Neural cell (in vitro differentiated cells): ENCODE results near the gene C6orf136. TPM values are rescaled to one million over a fixed set of nuclear protein-coding genes. Genes with fewer than 3 reads are reported as not detected.

Source experiments
- H2AFZ ChIP-seq: fragments of 200-600, 300-800 bp; sonication (generic), shearing (Covaris generic); 2 replicates; pipeline ENCODE4 v1.6.0; 2014; ENCODE audit warnings: low read depth, mild to moderate bottlenecking, antibody characterized with exemption, low read length, moderate library complexity
- H3F3A ChIP-seq: fragments of 200-600 bp; shearing (Covaris generic); 2 replicates; pipeline ENCODE4 v1.6.1; 2016; ENCODE audit warnings: mild to moderate bottlenecking, moderate library complexity, mixed read lengths, antibody characterized with exemption, low read length; ENCODE audit not compliant: insufficient read depth, poor library complexity, severe bottlenecking
- H3K27ac ChIP-seq: fragments of 200-600, 300-800 bp; sonication (generic), shearing (Covaris generic); 2 replicates; pipeline ENCODE4 v1.5.1; 2014; ENCODE audit warnings: mild to moderate bottlenecking, low read length, moderate library complexity
- H3K27me3 ChIP-seq: fragments of 300-800, 200-600 bp; sonication (generic), shearing (Covaris generic); 2 replicates; pipeline ENCODE4 v1.6.0; 2014; ENCODE audit warnings: mild to moderate bottlenecking, low read depth, low read length, moderate library complexity; ENCODE audit not compliant: insufficient read depth
- H3K36me3 ChIP-seq: fragments of 300-800, 200-600 bp; sonication (generic), shearing (Covaris generic); 2 replicates; pipeline ENCODE4 v1.5.1; 2014; ENCODE audit warnings: mild to moderate bottlenecking, antibody characterized with exemption, low read length, moderate library complexity; ENCODE audit not compliant: insufficient read depth
- H3K4me2 ChIP-seq: fragments of 300-800, 200-600 bp; sonication (generic), shearing (Covaris generic); 2 replicates; pipeline ENCODE4 v1.6.0; 2014; ENCODE audit warnings: mild to moderate bottlenecking, low read length
- H3K4me3 ChIP-seq: fragments of 300-800, 200-600 bp; sonication (generic), shearing (Covaris generic); 2 replicates; pipeline ENCODE4 v1.5.1; 2014; ENCODE audit warnings: mild to moderate bottlenecking, low read length, moderate library complexity
- H3K79me2 ChIP-seq: fragments of 200-600 bp; shearing (Covaris generic); replicated peaks from 2 replicates; pipeline ENCODE4 v1.6.0; 2014; ENCODE audit warnings: mild to moderate bottlenecking, low read length, moderate library complexity; ENCODE audit not compliant: insufficient read depth
- H3K9ac ChIP-seq: fragments of 300-800, 200-600 bp; sonication (generic), shearing (Covaris generic); 2 replicates; pipeline ENCODE4 v1.6.1; 2016; ENCODE audit warnings: mild to moderate bottlenecking, low read length, mixed read lengths
- H3K9me2 ChIP-seq: fragments of 200-600 bp; shearing (Covaris generic); 2 replicates; pipeline ENCODE4 v1.6.1; 2016; ENCODE audit warnings: mild to moderate bottlenecking, low read length, mixed read lengths; ENCODE audit not compliant: insufficient read depth
- H3K9me3 ChIP-seq: fragments of 200-600, 300-800 bp; sonication (generic), shearing (Covaris generic); 2 replicates; pipeline ENCODE4 v1.6.1; 2016; ENCODE audit warnings: mild to moderate bottlenecking, mixed run types, low read length, moderate library complexity, mixed read lengths
- H4K20me1 ChIP-seq: fragments of 200-600 bp; shearing (Covaris generic); 2 replicates; pipeline ENCODE4 v1.6.1; 2016; ENCODE audit warnings: mild to moderate bottlenecking, mixed run types; ENCODE audit not compliant: insufficient read depth
- EP300 ChIP-seq: fragments of 450-650 bp; conservative IDR thresholded peaks from 2 replicates; pipeline ENCODE4 v1.6.1; 2014; ENCODE audit warnings: antibody characterized with exemption, mild to moderate bottlenecking, moderate library complexity; ENCODE audit not compliant: poor library complexity, severe bottlenecking
- EZH2 ChIP-seq: fragments of 200-600, 300-800 bp; shearing (Covaris generic), sonication (generic); IDR thresholded peaks from 2 replicates; pipeline ENCODE4 v1.6.1; 2014; ENCODE audit warnings: antibody characterized with exemption, low read length, borderline replicate concordance, mild to moderate bottlenecking; ENCODE audit not compliant: insufficient read depth, poor library complexity, severe bottlenecking
- MXI1 ChIP-seq: fragments of 450-650 bp; conservative IDR thresholded peaks from 2 replicates; pipeline ENCODE4 v1.6.1; 2014; ENCODE audit warnings: antibody characterized with exemption, mild to moderate bottlenecking; ENCODE audit not compliant: poor library complexity, severe bottlenecking
- POLR2AphosphoS5 ChIP-seq: IDR thresholded peaks from 2 replicates; pipeline ENCODE4 v1.6.1; 2012
- RAD21 ChIP-seq: fragments of 450-650 bp; conservative IDR thresholded peaks from 2 replicates; pipeline ENCODE4 v1.6.1; 2014; ENCODE audit warnings: antibody characterized with exemption, mild to moderate bottlenecking, moderate library complexity
- REST ChIP-seq: IDR thresholded peaks from 2 replicates; pipeline ENCODE4 v1.6.1; 2012; ENCODE audit warnings: borderline replicate concordance
- SMC3 ChIP-seq: fragments of 450-650 bp; conservative IDR thresholded peaks from 2 replicates; pipeline ENCODE4 v1.6.1; 2014; ENCODE audit warnings: antibody characterized with exemption, mild to moderate bottlenecking, moderate library complexity; ENCODE audit not compliant: poor library complexity
- TAF1 ChIP-seq: IDR thresholded peaks from 2 replicates; pipeline ENCODE4 v1.6.1; 2012; ENCODE audit warnings: low read depth
- polyA plus RNA-seq: library from polyadenylated mRNA; depleted of rRNA; stranded (reverse); fragments of >200 nt; gene quantifications from 2 replicates; pipeline ENCODE4 v1.2.3, GENCODE V29; 2014
- TF ChIP-seq, protein P1 (sequence below): fragments of 450-650 bp; IDR thresholded peaks from 2 replicates; pipeline ENCODE4 v1.5.1; 2014; ENCODE audit warnings: antibody characterized with exemption, mild to moderate bottlenecking, moderate library complexity; ENCODE audit not compliant: poor library complexity, severe bottlenecking

The C6orf136 gene
- polyA plus RNA-seq, 1 donor from 2014 or later, result 12.4 TPM

- H3K79me2 ChIP-seq, result peaks cover 63% of the 10 kb centered on the region
- no peaks in the 10 kb centered on the region for H4K20me1 ChIP-seq
- H3K9ac ChIP-seq, result peak overlapping the region; percentile 99
These were observed 32.1 kb upstream of the C6orf136 start for GRCh38 chr6:30614843-30615218.

GRCh38 chr6:30615219-30615957, 31.5 kb upstream of the C6orf136 start:
- Histone ChIP-seq H3K4me2 (peak overlapping the region; percentile 81), H4K20me1 (no peaks in the 10 kb centered on the region), H3K9me2 (no peaks in the 10 kb centered on the region), H3K79me2 (peaks cover 58% of the 10 kb centered on the region), H3K27ac (peak overlapping the region; percentile 100), H3K9me3 (no peaks in the 10 kb centered on the region), H3K4me3 (peak overlapping the region; percentile 83), H3F3A (peaks cover 8% of the 10 kb centered on the region), H2AFZ (no peak overlapping the region), H3K27me3 (no peaks in the 10 kb centered on the region), H3K36me3 (peaks cover 9% of the 10 kb centered on the region), H3K9ac (peak overlapping the region; percentile 99)
- TF ChIP-seq TAF1 (peak; percentile 50), SMC3 (no peak), REST (peak; percentile 40)

More at GRCh38 chr6:30614843-30615218, 32.1 kb upstream of the C6orf136 start:
- Histone ChIP-seq H3K27me3 (no peaks in the 10 kb centered on the region), H3K4me2 (peak overlapping the region; percentile 78), H3F3A (peaks cover 8% of the 10 kb centered on the region), H3K9me3 (no peaks in the 10 kb centered on the region), H3K9me2 (no peaks in the 10 kb centered on the region), H3K36me3 (peaks cover 9% of the 10 kb centered on the region), H2AFZ (no peak overlapping the region), H3K27ac (peak overlapping the region; percentile 100), H3K4me3 (peak overlapping the region; percentile 83)
- TF ChIP-seq, protein P1, sequence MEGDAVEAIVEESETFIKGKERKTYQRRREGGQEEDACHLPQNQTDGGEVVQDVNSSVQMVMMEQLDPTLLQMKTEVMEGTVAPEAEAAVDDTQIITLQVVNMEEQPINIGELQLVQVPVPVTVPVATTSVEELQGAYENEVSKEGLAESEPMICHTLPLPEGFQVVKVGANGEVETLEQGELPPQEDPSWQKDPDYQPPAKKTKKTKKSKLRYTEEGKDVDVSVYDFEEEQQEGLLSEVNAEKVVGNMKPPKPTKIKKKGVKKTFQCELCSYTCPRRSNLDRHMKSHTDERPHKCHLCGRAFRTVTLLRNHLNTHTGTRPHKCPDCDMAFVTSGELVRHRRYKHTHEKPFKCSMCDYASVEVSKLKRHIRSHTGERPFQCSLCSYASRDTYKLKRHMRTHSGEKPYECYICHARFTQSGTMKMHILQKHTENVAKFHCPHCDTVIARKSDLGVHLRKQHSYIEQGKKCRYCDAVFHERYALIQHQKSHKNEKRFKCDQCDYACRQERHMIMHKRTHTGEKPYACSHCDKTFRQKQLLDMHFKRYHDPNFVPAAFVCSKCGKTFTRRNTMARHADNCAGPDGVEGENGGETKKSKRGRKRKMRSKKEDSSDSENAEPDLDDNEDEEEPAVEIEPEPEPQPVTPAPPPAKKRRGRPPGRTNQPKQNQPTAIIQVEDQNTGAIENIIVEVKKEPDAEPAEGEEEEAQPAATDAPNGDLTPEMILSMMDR, result no peak
- peak; percentile 87 for TF ChIP-seq POLR2AphosphoS5
- no peak for TF ChIP-seq SMC3
- no peak for TF ChIP-seq EZH2
- peak; percentile 82 for TF ChIP-seq REST
- no peak for TF ChIP-seq RAD21
- TF ChIP-seq MXI1, result peak; percentile 44
- peak; percentile 93 for TF ChIP-seq TAF1
- no peak for TF ChIP-seq EP300
